ENCODE data around the gene EIF3B.
A peak's percentile ranks its signal among the peaks of the same experiment; 100 is the strongest.
"Not testable (repeated sequence)": the region's sequence is repeated elsewhere in the genome, so short reads cannot be mapped to it uniquely, and the experiment has no call there.

EIF3B gene

DNA sequence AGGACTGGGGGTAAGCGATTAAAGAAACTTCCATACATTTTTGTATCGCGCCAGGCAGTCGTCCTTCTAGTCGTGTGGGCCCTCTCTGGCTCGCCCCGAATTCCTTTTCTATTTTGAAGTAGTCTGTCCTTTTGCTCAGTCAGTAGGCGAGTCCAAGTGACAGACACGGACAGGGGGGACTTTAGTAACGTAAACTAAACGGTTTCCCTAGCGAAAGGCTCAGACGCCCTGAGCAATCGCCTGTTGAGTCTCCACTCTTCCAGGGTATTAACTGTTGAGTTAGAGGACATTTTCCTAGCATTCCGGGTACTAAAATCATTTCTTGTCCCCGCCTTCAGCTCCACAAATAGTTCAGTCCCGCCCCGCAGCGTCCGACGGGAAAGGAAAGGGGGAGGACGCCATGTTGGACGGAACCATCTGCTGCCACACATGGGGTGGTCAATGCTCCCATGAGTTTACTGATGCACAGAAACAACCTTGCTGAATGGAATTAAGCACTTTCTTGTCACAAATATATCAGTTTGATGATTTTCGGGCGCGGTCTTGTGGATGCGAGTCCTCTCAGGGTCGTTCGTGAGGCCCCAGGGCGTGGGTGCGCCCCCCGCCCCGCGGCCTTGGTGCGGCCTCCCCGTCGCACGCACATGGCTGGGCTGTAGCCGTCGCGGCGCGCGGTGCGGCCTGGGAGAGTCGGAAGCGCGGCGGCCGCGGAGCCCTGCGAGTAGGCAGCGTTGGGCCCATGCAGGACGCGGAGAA, at the start of gene EIF3B:
Gene EIF3B (plus strand): TSS at position 642 of the 753 bp plus-strand sequence. CDS start 95 bp downstream, at position 737.
- peak; percentile 78 to 98 (median 82) for DNase-seq
- intact Hi-C loops (cut with DNase I): loop anchor here (2.0 kb wide), 1 partner anchor 50 kb away; no protein-coding TSS in a partner anchor

DNA sequence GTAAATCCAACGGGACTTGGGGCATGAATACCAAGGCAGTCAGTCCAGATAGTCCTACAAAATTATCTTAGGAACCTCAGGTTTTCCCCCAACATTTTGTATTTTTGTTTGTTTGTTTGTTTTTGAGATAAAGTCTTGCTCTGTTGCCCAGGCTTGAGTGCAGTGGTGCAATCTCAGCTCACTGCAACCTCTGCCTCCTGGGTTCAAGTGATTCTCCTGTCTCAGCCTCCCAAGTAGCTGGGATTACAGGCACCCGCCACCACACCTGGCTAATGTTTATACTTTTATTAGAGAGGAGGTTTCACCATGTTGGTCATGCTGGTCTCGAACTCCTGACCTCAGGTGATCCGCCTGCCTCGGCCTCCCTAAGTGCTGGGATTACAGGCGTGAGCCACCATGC, 49.4 kb upstream of the EIF3B start:
- DNase-seq: peak in 2 of 10 donors; percentile 8 to 24
- intact Hi-C loops (cut with DNase I): not testable (repeated sequence)

DNA sequence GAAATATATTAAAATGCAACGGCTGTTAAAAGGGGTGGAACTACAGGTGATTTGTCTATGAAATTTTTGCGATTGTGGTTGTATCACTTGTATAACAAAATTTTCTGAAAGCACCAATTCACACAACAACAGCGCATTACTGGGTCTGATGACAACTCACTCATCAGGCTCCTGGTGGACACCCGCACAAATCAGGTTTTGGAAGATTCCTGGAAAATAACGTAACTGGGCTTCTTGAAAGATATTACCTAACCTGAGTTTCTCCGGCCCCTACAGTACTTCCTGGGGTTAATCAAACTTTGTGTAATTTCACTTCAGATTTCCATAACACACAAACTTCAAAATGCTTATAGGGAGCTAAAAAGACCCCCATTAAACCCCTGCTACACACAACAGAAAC, 47.9 kb upstream of the EIF3B start:
- DNase-seq: no peak
- intact Hi-C loops (cut with DNase I): no loop called here

DNA sequence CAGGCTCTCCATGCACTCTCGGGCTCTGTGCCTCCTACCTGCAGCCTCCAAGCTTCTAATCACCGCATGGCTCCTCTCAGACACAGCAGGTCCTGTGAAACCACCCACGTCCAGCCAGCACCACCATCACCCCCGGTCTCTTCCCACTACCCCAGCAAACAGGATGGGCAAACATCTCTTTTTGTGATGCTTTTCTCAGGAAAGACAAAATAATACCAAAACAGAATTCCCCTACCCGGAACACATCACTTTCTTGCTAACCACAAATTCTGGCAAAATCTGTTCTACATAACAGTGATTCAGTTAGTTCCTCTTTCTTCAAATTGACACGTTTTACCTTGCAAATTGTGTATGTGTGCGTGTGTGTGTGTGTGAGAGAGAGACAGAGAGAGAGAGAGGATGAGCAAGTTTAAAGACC, 46.9 kb upstream of the EIF3B start:
- intact Hi-C loops (cut with DNase I): no loop called here
- peak in 1 of 10 donors; percentile 2 for DNase-seq

DNA sequence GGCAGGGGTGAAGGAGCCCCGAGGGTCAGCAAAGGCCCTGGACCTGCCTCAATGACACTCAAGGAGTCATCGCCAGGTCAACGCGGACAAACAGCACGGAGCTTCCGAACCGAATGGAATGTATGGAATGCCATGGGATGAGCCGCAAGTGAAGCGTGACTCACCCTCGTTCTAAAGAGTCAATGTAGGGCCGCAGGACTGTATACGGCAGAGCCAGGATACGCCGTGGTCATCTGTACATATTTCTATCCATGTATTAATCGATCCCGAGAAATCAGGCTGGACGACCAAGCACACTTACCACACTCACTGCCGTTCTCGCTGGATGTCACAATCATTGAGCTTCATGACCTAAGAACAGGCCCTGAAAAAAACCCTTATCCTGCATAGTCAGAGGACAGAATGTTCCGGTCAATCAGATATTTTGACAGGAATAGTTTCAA, 44.7 kb upstream of the EIF3B start:
- intact Hi-C loops (cut with DNase I): loop anchor here (5.0 kb wide), 1 partner anchor 68 kb away; the partner anchor contains the start of genes MRM2 and NUDT1
- DNase-seq: peak in 3 of 10 donors; percentile 16 to 45 (median 30)

DNA sequence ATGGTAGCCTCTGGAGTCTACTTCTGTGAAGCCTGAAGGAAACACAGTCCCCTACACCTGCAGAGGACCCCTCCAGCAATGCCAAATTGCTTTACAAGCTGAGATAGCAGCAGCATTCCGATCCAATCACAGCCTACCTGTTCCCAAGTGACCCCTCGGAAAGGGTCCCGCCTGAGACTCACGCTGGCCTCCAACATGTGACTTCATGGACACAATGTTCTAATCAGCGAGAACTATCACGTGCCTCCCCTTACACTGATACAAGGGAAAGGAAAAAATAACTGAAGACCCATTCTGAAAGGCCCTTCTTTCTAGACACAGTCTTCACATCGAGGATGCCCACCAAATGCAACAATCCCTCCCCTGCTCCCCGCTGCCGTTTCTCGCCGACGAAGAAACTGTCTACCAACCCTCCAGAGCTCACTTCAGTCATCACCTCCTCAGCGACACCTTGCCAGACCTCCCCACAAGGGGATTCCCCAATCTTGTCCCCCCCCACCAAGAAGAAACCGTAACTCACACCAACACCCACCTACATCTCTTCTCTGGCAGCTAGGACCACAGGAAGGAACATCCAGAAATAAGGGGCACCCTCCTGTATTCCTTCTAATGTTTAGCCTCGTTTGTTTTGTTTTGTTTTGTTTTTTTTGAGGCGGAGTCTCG, 42.2 kb upstream of the EIF3B start:
- intact Hi-C loops (cut with DNase I): loop anchor here (5.0 kb wide), 1 partner anchor 70 kb away; the partner anchor contains the start of genes MRM2 and NUDT1
- peak in 2 of 10 donors; percentile 11 to 59 for DNase-seq

DNA sequence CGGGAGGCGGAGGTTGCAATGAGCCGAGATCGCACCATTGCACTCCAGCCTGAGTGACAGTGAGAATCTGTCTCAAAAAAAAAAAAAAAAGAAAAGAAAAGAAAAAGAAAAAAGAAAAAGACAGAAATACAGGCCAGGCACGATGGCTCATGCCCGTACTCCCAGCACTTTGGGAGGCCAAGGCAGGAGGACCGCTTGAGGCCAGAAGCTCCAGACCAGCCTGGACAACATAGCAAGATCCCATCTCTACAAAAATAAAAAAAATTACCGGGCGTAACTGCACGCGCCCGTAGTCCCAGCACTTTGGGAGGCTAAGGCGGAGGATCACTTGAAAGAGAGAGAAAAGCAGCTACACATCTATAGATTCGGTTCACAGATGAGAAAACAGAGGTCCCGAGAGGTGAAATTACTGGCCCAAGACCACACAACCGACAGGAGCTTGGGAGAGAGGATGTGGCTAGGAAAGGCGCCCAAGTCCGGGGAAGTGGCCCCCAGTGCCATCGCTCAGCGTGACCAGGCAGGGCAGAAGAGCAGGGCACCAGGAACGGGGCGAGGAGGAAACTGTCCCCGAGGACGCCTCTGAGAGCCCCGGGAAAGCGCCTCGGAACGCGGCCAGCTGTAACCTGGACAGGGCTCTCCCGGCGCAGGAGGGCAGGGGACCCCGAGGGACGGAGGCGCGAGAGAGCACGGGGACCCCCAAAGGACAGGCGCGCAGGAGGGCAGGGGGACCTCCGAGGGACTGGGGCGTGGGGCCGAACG, 41.0 kb upstream of the EIF3B start:
- DNase-seq: peak in 3 of 10 donors; percentile 11 to 50 (median 18)

DNA sequence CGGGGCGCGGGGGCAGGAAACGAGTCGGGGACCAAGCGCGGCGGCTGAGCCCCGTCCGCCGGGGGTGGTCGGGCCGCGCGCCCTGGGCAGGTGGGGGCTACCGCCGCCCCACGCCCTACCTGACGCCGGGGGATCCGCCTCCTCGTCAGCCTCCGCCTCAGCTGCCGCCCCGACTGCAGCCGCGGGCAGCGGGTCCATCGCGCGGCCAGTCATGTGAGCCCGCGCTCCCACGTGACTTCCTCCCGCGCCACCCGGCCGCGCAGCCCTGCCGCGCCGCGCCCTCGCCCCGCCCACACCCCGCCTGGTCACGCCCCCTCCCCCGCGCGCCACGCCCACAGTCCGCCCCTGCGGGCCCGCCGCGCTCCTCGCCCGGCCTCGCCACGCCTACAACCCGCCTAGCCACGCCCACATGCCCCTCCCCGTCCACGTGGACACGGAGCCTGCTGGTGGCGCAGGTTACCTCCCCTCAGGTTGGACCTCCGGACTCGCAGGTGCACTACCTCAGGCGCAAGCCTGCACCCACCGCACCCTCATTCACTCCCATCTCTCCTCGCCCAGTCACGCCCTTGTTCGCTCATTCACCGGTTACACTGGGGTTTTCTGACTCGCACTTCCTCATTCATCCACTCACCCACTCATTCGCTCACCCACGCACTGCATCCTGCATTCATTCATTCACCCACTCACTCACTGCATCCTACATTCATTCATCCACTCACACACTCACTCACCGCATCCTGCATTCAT, 40.2 kb upstream of the EIF3B start, which contains the start of gene SNX8:
Gene SNX8 (minus strand): TSS at position 233 of the 747 bp plus-strand sequence. CDS start 20 bp downstream, at position 213.
- intact Hi-C loops (cut with DNase I): loop anchor here (5.0 kb wide), 1 partner anchor 72 kb away; the partner anchor contains the start of genes MRM2 and NUDT1
- peak; percentile 82 to 99 (median 92) for DNase-seq

More for the DNA sequence above, 41.0 kb upstream of the EIF3B start:
- intact Hi-C loops (cut with DNase I): loop anchor here (5.0 kb wide), 1 partner anchor 71 kb away; the partner anchor contains the start of genes MRM2 and NUDT1

DNA sequence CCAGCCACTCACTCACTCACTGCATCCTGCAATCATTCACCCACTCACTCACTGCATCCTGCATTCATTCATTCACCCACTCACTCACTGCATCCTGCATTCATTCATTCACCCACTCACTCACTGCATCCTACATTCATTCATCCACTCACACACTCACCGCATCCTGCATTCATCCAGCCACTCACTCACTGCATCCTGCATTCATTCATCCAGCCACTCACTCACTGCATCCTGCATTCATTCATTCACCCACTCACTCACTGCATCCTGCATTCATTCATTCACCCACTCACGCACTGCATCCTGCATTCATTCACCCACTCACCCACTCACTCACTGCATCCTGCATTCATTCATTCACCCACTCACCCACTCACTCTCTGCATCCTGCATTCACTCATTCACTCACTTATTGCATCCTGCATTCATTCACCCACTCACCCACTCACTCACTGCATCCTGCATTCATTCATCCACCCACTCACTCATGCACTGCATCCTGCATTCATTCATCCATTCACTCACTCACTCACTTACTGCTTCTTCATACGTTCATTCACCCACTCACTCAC, 39.6 kb upstream of the EIF3B start:
- DNase-seq: not testable (repeated sequence)
- intact Hi-C loops (cut with DNase I): loop anchor here (5.0 kb wide), 1 partner anchor 73 kb away; the partner anchor contains the start of genes MRM2 and NUDT1

DNA sequence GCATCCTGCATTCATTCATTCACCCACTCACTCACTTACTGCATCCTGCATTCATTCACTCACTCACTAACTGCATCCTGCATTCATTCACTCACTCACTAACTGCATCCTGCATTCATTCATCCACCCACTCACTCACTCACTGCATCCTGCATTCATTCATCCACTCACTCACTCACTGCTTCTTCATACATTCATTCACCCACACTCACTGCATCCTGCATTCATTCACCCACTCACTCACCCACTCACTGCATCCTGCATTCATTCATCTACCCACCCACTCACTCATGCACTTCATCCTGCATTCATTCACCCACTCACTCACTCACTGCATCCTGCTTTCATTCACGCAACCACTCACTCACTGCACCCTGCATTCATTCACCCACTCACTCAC, 38.8 kb upstream of the EIF3B start:
- intact Hi-C loops (cut with DNase I): no loop called here

DNA sequence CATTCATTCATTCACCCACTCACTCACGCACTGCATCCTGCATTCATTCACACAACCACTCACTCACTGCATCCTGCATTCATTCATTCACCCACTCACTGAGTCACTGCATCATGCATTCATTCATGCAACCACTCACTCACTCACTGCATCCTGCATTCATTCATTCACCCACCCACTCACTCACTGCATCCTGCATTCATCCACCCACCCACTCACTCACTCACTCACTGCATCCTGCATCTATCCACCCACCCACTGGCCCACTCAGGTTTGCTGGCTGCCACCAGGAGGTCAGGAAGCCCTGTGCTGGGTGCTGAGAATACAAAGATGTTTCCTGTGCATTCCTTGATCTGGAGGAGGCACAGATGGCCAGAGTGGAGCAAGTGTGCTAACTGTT, 38.0 kb upstream of the EIF3B start:
- intact Hi-C loops (cut with DNase I): no loop called here

More for the DNA sequence above, 38.8 kb upstream of the EIF3B start:
- no peak for DNase-seq

DNA sequence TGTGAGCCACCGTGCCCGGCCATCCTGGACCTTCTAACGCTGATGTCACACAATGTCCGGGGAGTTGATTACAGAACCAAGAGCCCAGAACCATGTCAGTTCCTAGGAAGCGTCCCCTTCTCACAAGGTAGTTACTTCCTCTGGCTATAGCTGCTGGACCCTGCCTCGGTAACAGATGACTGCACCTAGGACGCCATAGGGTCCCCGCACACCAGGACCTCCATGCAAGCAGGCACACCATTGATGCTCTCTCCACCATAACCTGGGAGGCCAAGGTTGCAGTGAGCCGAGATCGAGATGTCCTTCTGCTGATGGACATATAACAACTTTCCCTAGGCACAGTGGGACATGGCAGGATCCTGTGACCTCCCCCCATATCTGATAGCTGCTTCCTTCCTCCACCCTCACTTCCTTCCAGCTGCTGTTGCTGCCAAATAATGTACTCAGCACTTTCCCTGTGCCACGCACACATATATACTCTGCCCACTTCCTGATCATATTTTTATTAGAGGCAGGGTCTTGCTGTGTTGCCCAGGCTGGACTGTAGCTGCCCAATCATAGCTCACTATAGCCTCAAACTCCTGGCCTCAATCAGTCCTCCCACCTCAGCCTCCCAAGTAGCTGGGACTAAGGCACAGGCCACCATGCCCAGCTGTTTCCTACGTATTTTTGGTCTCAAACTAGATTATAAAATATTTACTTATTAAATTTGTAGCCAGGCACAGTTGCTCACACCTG, 36.9 kb upstream of the EIF3B start:
- intact Hi-C loops (cut with DNase I): no loop called here

More for the DNA sequence above, 38.0 kb upstream of the EIF3B start:
- peak in 1 of 10 donors; percentile 18 for DNase-seq

DNA sequence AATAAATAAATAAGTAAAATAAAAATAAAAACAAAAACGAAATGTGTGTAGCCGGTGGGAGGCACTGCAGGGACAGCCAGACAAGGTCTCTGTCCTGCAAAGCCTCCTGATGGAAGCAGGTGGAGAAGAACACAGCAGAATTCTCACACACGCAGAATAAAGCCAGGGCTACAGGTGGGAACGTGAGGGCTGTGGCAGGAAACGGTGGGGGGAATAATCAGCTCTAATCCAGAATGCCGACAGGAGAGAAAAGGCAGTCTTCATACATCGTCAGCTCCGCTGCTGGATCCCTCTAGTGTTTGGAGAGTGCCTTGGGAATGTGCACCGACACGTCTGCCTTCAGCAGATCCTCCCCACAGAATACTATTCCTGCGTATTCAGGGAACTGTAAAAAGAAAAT, 33.6 kb upstream of the EIF3B start:
- DNase-seq: peak in 4 of 10 donors; percentile 17 to 72 (median 31)
- intact Hi-C loops (cut with DNase I): no loop called here

More for the DNA sequence above, 36.9 kb upstream of the EIF3B start:
- peak in 1 of 10 donors; percentile 50 for DNase-seq

DNA sequence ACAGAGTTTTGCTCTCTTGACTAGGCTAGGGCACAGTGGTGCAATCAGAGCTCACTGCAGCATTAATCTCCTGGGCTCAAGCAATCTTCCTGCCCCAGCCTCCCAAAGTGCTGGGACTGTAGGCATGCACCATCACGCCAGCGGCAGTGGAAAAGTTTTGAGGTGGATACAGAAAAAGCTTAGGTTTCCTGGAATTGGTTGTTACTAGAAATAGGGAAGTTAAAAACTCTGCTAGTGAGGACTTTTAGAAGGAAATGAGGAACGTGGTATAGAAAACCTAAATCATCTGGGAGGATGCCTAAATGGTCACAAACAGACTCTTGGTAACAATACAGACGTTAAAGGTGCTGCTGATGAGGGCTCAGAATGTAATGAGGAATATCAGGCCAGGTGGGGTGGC, 29.5 kb upstream of the EIF3B start:
- DNase-seq: peak in 1 of 10 donors; percentile 9
- intact Hi-C loops (cut with DNase I): no loop called here

DNA sequence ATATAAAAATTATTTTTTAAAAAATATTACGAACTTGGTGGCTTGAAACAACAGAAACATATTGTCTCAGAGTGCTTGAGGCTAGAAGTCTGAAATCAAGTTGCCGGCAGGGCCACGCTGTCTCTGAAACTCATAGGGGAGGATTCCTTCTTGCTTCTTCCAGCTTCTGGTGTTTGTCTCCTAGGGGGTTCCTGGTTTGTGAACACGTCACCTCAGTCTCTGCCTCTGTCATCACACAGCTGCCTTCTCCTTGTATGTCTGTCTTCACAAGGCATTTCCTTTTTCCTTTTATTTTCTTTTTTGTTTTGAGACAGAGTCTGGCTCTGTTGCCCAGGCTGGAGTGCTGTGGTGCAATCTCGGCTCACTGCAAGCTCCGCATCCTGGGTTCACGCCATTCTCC, 27.7 kb upstream of the EIF3B start:
- DNase-seq: peak in 1 of 10 donors; percentile 10
- intact Hi-C loops (cut with DNase I): no loop called here

DNA sequence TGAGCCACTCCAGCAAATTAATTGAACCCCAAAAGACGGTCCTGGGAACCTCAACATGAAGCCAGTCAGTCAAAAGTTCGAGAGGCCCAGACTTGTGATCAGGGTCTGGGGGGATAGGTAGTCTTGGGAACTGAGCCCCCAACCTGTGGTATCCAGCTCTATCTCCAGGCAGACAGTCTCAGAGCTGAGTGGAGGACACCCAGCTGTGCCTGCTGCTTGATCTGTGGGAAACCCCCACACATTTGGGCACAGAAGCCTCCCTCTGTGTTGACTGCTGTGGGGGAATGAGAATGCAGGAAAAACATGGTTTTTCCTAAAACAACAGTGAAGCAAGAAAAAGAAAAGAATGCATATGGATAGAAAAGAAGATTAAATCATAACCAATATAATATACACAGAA, 24.1 kb upstream of the EIF3B start:
- intact Hi-C loops (cut with DNase I): no loop called here
- no peak for DNase-seq

DNA sequence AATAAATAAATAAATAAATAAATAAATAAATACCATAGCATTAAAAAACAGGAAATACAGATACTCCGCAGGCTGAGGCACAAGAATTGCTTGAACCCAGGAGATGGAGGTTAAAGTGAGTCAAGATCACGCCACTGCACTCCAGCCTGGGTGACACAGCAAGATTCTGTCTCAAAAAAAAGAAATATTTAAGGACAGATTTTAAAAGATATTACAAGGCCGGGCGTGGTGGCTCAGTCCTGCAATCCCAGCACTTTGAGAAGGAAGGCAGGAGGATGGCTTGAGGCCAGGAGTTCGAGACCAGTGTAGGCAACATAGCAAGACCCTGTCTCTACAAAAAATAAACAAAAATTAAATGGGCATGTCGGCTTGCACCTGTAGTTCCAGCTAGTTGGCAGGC, 22.9 kb upstream of the EIF3B start:
- DNase-seq: peak in 1 of 10 donors; percentile 30
- intact Hi-C loops (cut with DNase I): no loop called here

DNA sequence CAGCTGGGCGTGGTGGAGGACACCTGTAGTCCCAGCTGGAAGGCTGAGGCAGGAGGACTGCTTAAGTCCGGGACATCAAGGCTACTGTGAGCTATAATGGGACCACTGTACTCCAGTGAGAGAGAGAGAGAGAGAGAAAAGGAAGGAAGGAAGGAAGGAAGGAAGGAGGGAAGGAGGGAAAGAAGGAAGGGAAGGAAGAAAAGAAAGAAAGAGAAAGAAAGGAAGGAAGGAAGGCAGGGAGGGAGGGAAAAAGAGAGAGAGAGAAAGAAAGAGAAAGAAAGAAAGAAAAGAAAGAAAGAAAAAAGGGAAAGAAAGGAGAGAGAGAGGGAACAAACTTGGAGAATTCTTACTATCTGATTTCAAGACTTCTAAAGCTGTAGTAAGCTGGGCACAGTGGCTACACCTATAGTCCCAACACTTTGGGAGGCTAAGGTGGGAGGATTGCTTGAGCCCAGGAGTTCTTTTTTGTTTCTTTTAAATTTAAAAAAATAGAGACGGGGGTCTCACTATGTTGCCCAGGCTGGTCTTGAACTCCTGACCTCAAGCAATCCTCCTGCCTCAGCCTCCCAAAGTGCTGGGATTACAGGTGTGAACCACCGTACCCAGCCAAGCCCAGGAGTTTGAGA, 21.9 kb upstream of the EIF3B start:
- intact Hi-C loops (cut with DNase I); DNase-seq: not testable (repeated sequence)

Data from posterior cingulate gyrus (tissue), 11 donors.